NCI-H1105 treated with DMSO at 0.1 percent for 48 hours (cell line): Measurements from ENCODE around the gene BICD1.
"Not testable (repeated sequence)": the region's sequence is repeated elsewhere in the genome, so short reads cannot be mapped to it uniquely, and the experiment has no call there.

Experiments used
- DNase-seq: peaks from one replicate; lab custom pipeline; 2025; lab: John Stamatoyannopoulos, UW

Gene BICD1

GRCh38 chr12:32196250-32197198, 89.9 kb downstream of the BICD1 start:
- DNase-seq = no peak

GRCh38 chr12:32197421-32197820, 90.8 kb downstream of the BICD1 start:
- DNase-seq = no peak

GRCh38 chr12:32198555-32198954, 91.9 kb downstream of the BICD1 start:
- DNase-seq = no peak

- DNase-seq = no peak
Observed at GRCh38 chr12:32201096-32201495, 94.4 kb downstream of the BICD1 start.

- DNase-seq = no peak
Observed at GRCh38 chr12:32201976-32202375, 95.3 kb downstream of the BICD1 start.

- no peak for DNase-seq
Observed at GRCh38 chr12:32205731-32206130, 99.1 kb downstream of the BICD1 start.

- no peak for DNase-seq
Observed at GRCh38 chr12:32208355-32208754, 101.7 kb downstream of the BICD1 start.

GRCh38 chr12:32211066-32211899, 104.6 kb downstream of the BICD1 start:
- no peak for DNase-seq

- no peak for DNase-seq
Observed at GRCh38 chr12:32211900-32212156, 105.2 kb downstream of the BICD1 start.

GRCh38 chr12:32214723-32215122, 108.1 kb downstream of the BICD1 start:
- DNase-seq = no peak

GRCh38 chr12:32217354-32218310, 111.0 kb downstream of the BICD1 start:
- no peak for DNase-seq

- no peak for DNase-seq
Observed at GRCh38 chr12:32223941-32224340, 117.3 kb downstream of the BICD1 start.

- DNase-seq = no peak
Observed at GRCh38 chr12:32226768-32227167, 120.1 kb downstream of the BICD1 start.

- DNase-seq = no peak
Observed at GRCh38 chr12:32229971-32230612, 123.4 kb downstream of the BICD1 start.

GRCh38 chr12:32230613-32230993, 124.0 kb downstream of the BICD1 start:
- DNase-seq = no peak

- DNase-seq = not testable (repeated sequence)
Observed at GRCh38 chr12:32231361-32231760, 124.7 kb downstream of the BICD1 start.

- DNase-seq = no peak
Observed at GRCh38 chr12:32233568-32233967, 126.9 kb downstream of the BICD1 start.

- no peak for DNase-seq
Observed at GRCh38 chr12:32235251-32235650, 128.6 kb downstream of the BICD1 start.

GRCh38 chr12:32240162-32240561, 133.5 kb downstream of the BICD1 start:
- DNase-seq = no peak

GRCh38 chr12:32240831-32241230, 134.2 kb downstream of the BICD1 start:
- no peak for DNase-seq

GRCh38 chr12:32242641-32243040, 136.0 kb downstream of the BICD1 start:
- no peak for DNase-seq
